GM21423 (cell line): ENCODE results near the gene PLTP.
A peak's percentile ranks its signal among the peaks of the same experiment; 100 is the strongest.
"Not testable (repeated sequence)": the region's sequence is repeated elsewhere in the genome, so short reads cannot be mapped to it uniquely, and the experiment has no call there.

Experiments
- ATAC-seq: cut with Tn5 transposase; IDR thresholded peaks from one replicate; pipeline ENCODE4 v1.9.1; 2021; ENCODE audit warnings: mild to moderate bottlenecking, moderate library complexity; ENCODE audit not compliant: unreplicated experiment

PLTP gene

GRCh38 chr20:45880988-45881788 lies 30.8 kb downstream of the PLTP start, which contains the start of gene ZSWIM1:
Gene ZSWIM1 (plus strand): TSS chr20:45881227. CDS start chr20:45882593, 1,366 bp downstream.
- ATAC-seq, result peak; percentile 98

- ATAC-seq, result no peak
These were observed 33.7 kb downstream of the PLTP start for GRCh38 chr20:45878076-45878761.

- no peak for ATAC-seq
These were observed 37.4 kb downstream of the PLTP start for GRCh38 chr20:45874576-45874975.

- not testable (repeated sequence) for ATAC-seq
These were observed 37.9 kb downstream of the PLTP start for GRCh38 chr20:45874104-45874481.

GRCh38 chr20:45873409-45874103 lies 38.4 kb downstream of the PLTP start:
- no peak for ATAC-seq

GRCh38 chr20:45872626-45873025 lies 39.3 kb downstream of the PLTP start:
- no peak for ATAC-seq

GRCh38 chr20:45867819-45868176 lies 44.2 kb downstream of the PLTP start:
- ATAC-seq, result no peak

- ATAC-seq, result no peak
These were observed 44.7 kb downstream of the PLTP start for GRCh38 chr20:45867136-45867818.

- ATAC-seq, result no peak
These were observed 45.5 kb downstream of the PLTP start for GRCh38 chr20:45866454-45866853.

GRCh38 chr20:45863543-45864470 lies 48.1 kb downstream of the PLTP start:
- ATAC-seq, result no peak

GRCh38 chr20:45861221-45862075 lies 50.5 kb downstream of the PLTP start:
- ATAC-seq, result no peak

- no peak for ATAC-seq
These were observed 51.3 kb downstream of the PLTP start for GRCh38 chr20:45860560-45861220.

GRCh38 chr20:45859916-45860315 lies 52.0 kb downstream of the PLTP start:
- ATAC-seq, result no peak

- peak; percentile 16 for ATAC-seq
These were observed 54.1 kb downstream of the PLTP start for GRCh38 chr20:45857882-45858216.

GRCh38 chr20:45857114-45857881 lies 54.7 kb downstream of the PLTP start, which contains the start of the genes ACOT8 and ZSWIM3:
Gene ACOT8 (minus strand): TSS chr20:45857392. CDS start chr20:45857315, 77 bp downstream.
Gene ZSWIM3 (plus strand): TSS chr20:45857614. CDS start chr20:45857826, 212 bp downstream.
- peak; percentile 96 for ATAC-seq

- no peak for ATAC-seq
These were observed 58.5 kb downstream of the PLTP start for GRCh38 chr20:45853484-45853883.

GRCh38 chr20:45852326-45852725 lies 59.6 kb downstream of the PLTP start:
- no peak for ATAC-seq

- ATAC-seq, result no peak
These were observed 60.5 kb downstream of the PLTP start for GRCh38 chr20:45851501-45851900.
